ENCODE results near the gene GALNTL6.

- TF ChIP-seq POLR2AphosphoS5 (IDR thresholded peaks at IDR 0.05; ENCODE audit: low read depth, low read length) = no peak
- no peak for TF ChIP-seq POLR2A (IDR thresholded peaks at IDR 0.05; ENCODE audit: low read depth, low read length)
Measured at GRCh38 chr4:172809319-172809718, 996.1 kb downstream of the GALNTL6 start.
